ENCODE measurements around the gene IMMP2L. TPM values are rescaled to one million over a fixed set of nuclear protein-coding genes. Genes with fewer than 3 reads are reported as not detected.

The IMMP2L gene
- total and polyA plus RNA-seq, 2 of the 4 experiments (the other 2 are of a cell fraction) = 5.8 to 9.3 TPM

DNA sequence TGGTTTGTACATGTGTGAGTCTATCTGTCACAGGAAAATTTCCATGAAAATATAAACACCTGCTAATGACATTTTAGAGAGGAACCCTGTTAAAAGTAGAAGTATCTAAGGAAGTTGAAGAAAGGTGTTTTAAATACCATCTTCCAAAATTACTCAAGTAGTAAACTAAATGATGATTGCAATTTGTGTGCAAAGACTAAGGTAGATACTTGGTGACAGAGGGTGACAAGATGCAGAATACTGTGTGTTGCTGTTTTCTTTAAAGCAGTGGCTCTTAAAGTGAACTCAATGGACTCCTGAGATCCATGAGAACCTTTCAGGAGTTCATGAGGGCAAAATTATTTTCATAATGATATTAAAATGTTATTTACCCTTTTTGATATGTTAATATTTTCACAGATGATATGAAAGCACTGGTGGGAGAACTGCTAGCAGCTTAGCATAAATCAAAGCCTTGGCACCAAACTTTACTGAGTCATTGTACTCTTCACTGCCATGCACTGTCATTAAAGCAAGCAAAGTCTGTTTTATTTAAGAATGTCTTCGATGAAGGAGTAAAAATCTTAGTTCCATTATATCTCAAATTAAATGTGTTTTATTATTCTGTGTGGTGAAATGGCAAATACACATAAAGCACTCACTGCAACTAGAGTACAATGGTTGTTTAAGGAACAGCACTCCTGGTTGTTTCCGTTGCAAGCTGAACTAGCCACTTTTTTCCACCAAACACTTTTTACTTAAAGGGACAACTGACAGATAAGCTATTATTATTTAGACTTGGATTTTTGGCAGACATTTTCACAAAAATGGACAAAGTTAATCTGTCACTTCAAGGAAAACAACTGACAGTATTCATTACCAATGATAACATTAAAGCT is 337.7 kb downstream of the IMMP2L start:
- H3K23ac ChIP-seq (ENCODE audit: low read depth, low read length) = no peak overlapping the region
- no peaks in the 10 kb centered on the region for H3K9me3 ChIP-seq (ENCODE audit: control insufficient read depth, insufficient read depth, low read length)
- H4K91ac ChIP-seq (ENCODE audit: insufficient read depth, low read depth, low read length) = no peak overlapping the region
- H2BK120ac ChIP-seq (ENCODE audit: low read depth, low read length) = no peak overlapping the region
- ChIA-PET CTCF (no interaction called here), POLR2A (ENCODE audit: unreplicated experiment) (no interaction called here)
- dilution Hi-C loops (cut with HindIII; ENCODE audit: low sequenced_read_pairs, unreplicated experiment) = no loop called here
- TF ChIP-seq, protein P1, sequence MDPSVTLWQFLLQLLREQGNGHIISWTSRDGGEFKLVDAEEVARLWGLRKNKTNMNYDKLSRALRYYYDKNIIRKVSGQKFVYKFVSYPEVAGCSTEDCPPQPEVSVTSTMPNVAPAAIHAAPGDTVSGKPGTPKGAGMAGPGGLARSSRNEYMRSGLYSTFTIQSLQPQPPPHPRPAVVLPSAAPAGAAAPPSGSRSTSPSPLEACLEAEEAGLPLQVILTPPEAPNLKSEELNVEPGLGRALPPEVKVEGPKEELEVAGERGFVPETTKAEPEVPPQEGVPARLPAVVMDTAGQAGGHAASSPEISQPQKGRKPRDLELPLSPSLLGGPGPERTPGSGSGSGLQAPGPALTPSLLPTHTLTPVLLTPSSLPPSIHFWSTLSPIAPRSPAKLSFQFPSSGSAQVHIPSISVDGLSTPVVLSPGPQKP (IDR thresholded peaks at IDR 0.05; ENCODE audit: borderline replicate concordance, low read depth, low read length) = no peak
- no peak for TF ChIP-seq BHLHE40 (IDR thresholded peaks at IDR 0.05; ENCODE audit: low read depth, low read length)
- TF ChIP-seq RCOR1 (IDR thresholded peaks at IDR 0.05; ENCODE audit: insufficient replicate concordance, low read length) = no peak
- TF ChIP-seq MXI1 (IDR thresholded peaks at IDR 0.05; ENCODE audit: borderline replicate concordance, low read depth, low read length) = no peak
- TF ChIP-seq RFX5 (IDR thresholded peaks at IDR 0.05; ENCODE audit: low read depth, low read length) = no peak
- TF ChIP-seq SMC3 (IDR thresholded peaks at IDR 0.05; ENCODE audit: low read depth, low read length) = no peak
- no peak for TF ChIP-seq NFE2L2 (IDR thresholded peaks at IDR 0.05; ENCODE audit: low read depth, low read length)
- no peak for TF ChIP-seq CHD1 (IDR thresholded peaks at IDR 0.05; ENCODE audit: low read depth, low read length)
- no peak for TF ChIP-seq MAFK (IDR thresholded peaks at IDR 0.05; ENCODE audit: low read depth, low read length)
- TF ChIP-seq, protein P2, sequence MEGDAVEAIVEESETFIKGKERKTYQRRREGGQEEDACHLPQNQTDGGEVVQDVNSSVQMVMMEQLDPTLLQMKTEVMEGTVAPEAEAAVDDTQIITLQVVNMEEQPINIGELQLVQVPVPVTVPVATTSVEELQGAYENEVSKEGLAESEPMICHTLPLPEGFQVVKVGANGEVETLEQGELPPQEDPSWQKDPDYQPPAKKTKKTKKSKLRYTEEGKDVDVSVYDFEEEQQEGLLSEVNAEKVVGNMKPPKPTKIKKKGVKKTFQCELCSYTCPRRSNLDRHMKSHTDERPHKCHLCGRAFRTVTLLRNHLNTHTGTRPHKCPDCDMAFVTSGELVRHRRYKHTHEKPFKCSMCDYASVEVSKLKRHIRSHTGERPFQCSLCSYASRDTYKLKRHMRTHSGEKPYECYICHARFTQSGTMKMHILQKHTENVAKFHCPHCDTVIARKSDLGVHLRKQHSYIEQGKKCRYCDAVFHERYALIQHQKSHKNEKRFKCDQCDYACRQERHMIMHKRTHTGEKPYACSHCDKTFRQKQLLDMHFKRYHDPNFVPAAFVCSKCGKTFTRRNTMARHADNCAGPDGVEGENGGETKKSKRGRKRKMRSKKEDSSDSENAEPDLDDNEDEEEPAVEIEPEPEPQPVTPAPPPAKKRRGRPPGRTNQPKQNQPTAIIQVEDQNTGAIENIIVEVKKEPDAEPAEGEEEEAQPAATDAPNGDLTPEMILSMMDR (conservative IDR thresholded peaks at IDR 0.05; ENCODE audit: low read depth, low read length) = no peak
- TF ChIP-seq CEBPB (IDR thresholded peaks at IDR 0.05; ENCODE audit: low read depth, low read length) = no peak
- TF ChIP-seq FOS (IDR thresholded peaks at IDR 0.05; ENCODE audit: low read depth, low read length) = no peak
- TF ChIP-seq, protein P3, sequence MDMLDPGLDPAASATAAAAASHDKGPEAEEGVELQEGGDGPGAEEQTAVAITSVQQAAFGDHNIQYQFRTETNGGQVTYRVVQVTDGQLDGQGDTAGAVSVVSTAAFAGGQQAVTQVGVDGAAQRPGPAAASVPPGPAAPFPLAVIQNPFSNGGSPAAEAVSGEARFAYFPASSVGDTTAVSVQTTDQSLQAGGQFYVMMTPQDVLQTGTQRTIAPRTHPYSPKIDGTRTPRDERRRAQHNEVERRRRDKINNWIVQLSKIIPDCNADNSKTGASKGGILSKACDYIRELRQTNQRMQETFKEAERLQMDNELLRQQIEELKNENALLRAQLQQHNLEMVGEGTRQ (IDR thresholded peaks at IDR 0.05; ENCODE audit: low read depth, low read length) = no peak
- no peak for TF ChIP-seq MAZ (IDR thresholded peaks at IDR 0.05; ENCODE audit: borderline replicate concordance, low read depth, low read length)
- TF ChIP-seq POLR2A (IDR thresholded peaks at IDR 0.05; ENCODE audit: low read depth, low read length) = no peak
- no peak overlapping the region for H2AK5ac ChIP-seq (ENCODE audit: low read depth, low read length)
- no peak overlapping the region for H2AFZ ChIP-seq (replicated peaks; ENCODE audit: low read length, poor library complexity)
- intact Hi-C loops (cut with micrococcal nuclease) = no loop called here
- H3K14ac ChIP-seq (replicated peaks; ENCODE audit: low read depth, low read length) = no peak overlapping the region
- H3K4me1 ChIP-seq (ENCODE audit: control insufficient read depth, insufficient read depth, low read length) = no peaks in the 10 kb centered on the region
- no peaks in the 10 kb centered on the region for H4K20me1 ChIP-seq (ENCODE audit: insufficient read depth, low read length)
- no peak overlapping the region for H3K56ac ChIP-seq (ENCODE audit: extremely low read depth, insufficient read depth, low read length)
- no peak overlapping the region for H3K4ac ChIP-seq (ENCODE audit: low read depth, low read length)
- H3K27ac ChIP-seq (ENCODE audit: insufficient read depth, low read length) = no peak overlapping the region
- WGBS, 2 experiments (ENCODE audit: extremely low coverage in 2 of 2, insufficient read length in 1 of 2) = no CpG with 5 or more reads among the region's 2 CpGs
- no TSS peak for BruUV-seq (replicated peaks)
- H3K4me2 ChIP-seq (ENCODE audit: low read depth, low read length) = no peak overlapping the region
- no peak overlapping the region for H2AK9ac ChIP-seq (replicated peaks; ENCODE audit: low read depth, low read length, poor library complexity)
- no peak overlapping the region for H2BK20ac ChIP-seq (ENCODE audit: low read depth, low read length)
- H3K4me3 ChIP-seq (ENCODE audit: insufficient read depth, low read depth, low read length) = no peak overlapping the region
- H2BK5ac ChIP-seq (ENCODE audit: low read depth, low read length, poor library complexity, severe bottlenecking) = no peak overlapping the region
- H3K9me1 ChIP-seq (ENCODE audit: insufficient read depth, low read length) = no peaks in the 10 kb centered on the region
- H3K79me1 ChIP-seq (ENCODE audit: low read depth in 1 of 2, low read length in 2 of 2) = no peaks in the 10 kb centered on the region
- H2BK15ac ChIP-seq (ENCODE audit: low read depth, low read length) = no peak overlapping the region
- no peak overlapping the region for H4K5ac ChIP-seq (ENCODE audit: low read depth, low read length)
- DNase-seq = no peak
- H3K9ac ChIP-seq (ENCODE audit: low read depth, low read length) = no peak overlapping the region
- in situ Hi-C loops (cut with MboI; ENCODE audit: low sequenced_read_pairs) = no loop called here
- no peaks in the 10 kb centered on the region for H3K36me3 ChIP-seq (ENCODE audit: control insufficient read depth, insufficient read depth, low read length)
- ATAC-seq (ENCODE audit: low read depth) = no peak
- no peak overlapping the region for H3K18ac ChIP-seq (ENCODE audit: low read depth, low read length)
- H4K8ac ChIP-seq (ENCODE audit: low read depth in 2 of 2, low read length in 2 of 2) = no peak overlapping the region
- H3K27me3 ChIP-seq (ENCODE audit: control insufficient read depth, insufficient read depth, low read length) = no peaks in the 10 kb centered on the region
